CD4-positive, alpha-beta T cell (primary cell): ENCODE measurements around the gene RBMX2. TPM values are rescaled to one million over a fixed set of nuclear protein-coding genes. Genes with fewer than 3 reads are reported as not detected.

ENCODE experiments used
- ATAC-seq: fragments of 200-7000 bp; cut with Tn5 transposase; one replicate; pipeline ENCODE4 v1.10.0; 2022; ENCODE audit warnings: mild to moderate bottlenecking; ENCODE audit not compliant: poor library complexity
- CTCF ChIA-PET: fragments of 350-600 bp; sonication (Branson Sonifier 250); formaldehyde crosslinking; loops from one replicate; lab custom pipeline; 2021; ENCODE audit warnings: antibody characterized with exemption, inconsistent platforms; lab: Charles Lee
- POLR2A ChIA-PET: fragments of 350-600 bp; sonication (Branson Sonifier 250); formaldehyde crosslinking; loops from one replicate; lab custom pipeline; 2021; ENCODE audit warnings: antibody characterized with exemption, inconsistent platforms; lab: Charles Lee
- DNase-seq, 14 experiments: peaks; one replicate each; pipeline ENCODE4 v3.0.0-alpha.2; 2013 to 2020; ENCODE audit warnings: mixed read lengths in 2 of 14
- H3K27ac ChIP-seq, 2 donors: one replicate each; pipeline versions ENCODE4 v1.5.1 to v1.7.0; 2013; ENCODE audit warnings: low read length in 2 of 2, low read depth in 1 of 2, mild to moderate bottlenecking in 1 of 2
- H3K27me3 ChIP-seq, 2 experiments: 1 replicate in 1 of 2; 2 replicates in 1 of 2; pipeline versions ENCODE4 v1.6.1 to v1.7.0; 2013; ENCODE audit warnings: low read length in 2 of 2, control low read depth in 1 of 2, mild to moderate bottlenecking in 1 of 2, moderate library complexity in 1 of 2; ENCODE audit not compliant: insufficient read depth in 2 of 2, control insufficient read depth in 1 of 2
- H3K36me3 ChIP-seq: one replicate; pipeline ENCODE4 v1.6.1; 2013; ENCODE audit warnings: low read length, control low read depth; ENCODE audit not compliant: insufficient read depth
- H3K4me1 ChIP-seq: one replicate; pipeline ENCODE4 v1.6.1; 2013; ENCODE audit warnings: low read length, control low read depth; ENCODE audit not compliant: insufficient read depth
- H3K4me3 ChIP-seq: one replicate; pipeline ENCODE4 v1.5.1; 2013; ENCODE audit warnings: mild to moderate bottlenecking, low read length, moderate library complexity
- H3K9me3 ChIP-seq, 2 experiments: 1 replicate in 1 of 2; 2 replicates in 1 of 2; pipeline versions ENCODE4 v1.6.1 to v1.7.0; 2013; ENCODE audit warnings: low read length in 2 of 2, mild to moderate bottlenecking in 2 of 2, control low read depth in 1 of 2, moderate library complexity in 1 of 2; ENCODE audit not compliant: control insufficient read depth in 1 of 2, insufficient read depth in 1 of 2
- H3K27ac Mint-ChIP-seq: one replicate; pipeline ENCODE4 v1.8.0; 2020; ENCODE audit warnings: mixed read lengths
- H3K27me3 Mint-ChIP-seq: one replicate; pipeline ENCODE4 v1.8.0; 2021; ENCODE audit warnings: mixed read lengths
- H3K36me3 Mint-ChIP-seq: one replicate; pipeline ENCODE4 v1.8.0; 2021; ENCODE audit warnings: low read depth, mixed read lengths
- H3K4me1 Mint-ChIP-seq: one replicate; pipeline ENCODE4 v1.8.0; 2021; ENCODE audit warnings: low read depth, mixed read lengths
- H3K4me3 Mint-ChIP-seq: one replicate; pipeline ENCODE4 v1.8.0; 2020; ENCODE audit warnings: mild to moderate bottlenecking, mixed read lengths
- H3K9me3 Mint-ChIP-seq: one replicate; pipeline ENCODE4 v1.8.0; 2020; ENCODE audit warnings: mixed read lengths
- intact Hi-C, 2 experiments: fragments of 100-400 bp; cut with DNase I in 1 of 2; cut with micrococcal nuclease in 1 of 2; formaldehyde crosslinking; loops; one replicate each; pipeline versions ENCODE4 v1.15.1 to v1.9.0; 2023 to 2025; cut with DNase I, micrococcal nuclease
- total RNA-seq, 174 experiments: library from RNA in 2 of 174; stranded (reverse) in 2 of 174; gene quantifications; one replicate each; pipeline ENCODE4 v1.2.3 and lab custom pipeline; 2021 to 2026
- TF ChIP-seq, protein P1 (sequence below): fragments of 200-600 bp; IDR thresholded peaks from one replicate; pipeline ENCODE4 v1.8.0; 2022; ENCODE audit warnings: antibody characterized with exemption, mild to moderate bottlenecking

Gene RBMX2
- total RNA-seq, 2 experiments from 2014 or later: 20.5 to 21.5 TPM

DNA sequence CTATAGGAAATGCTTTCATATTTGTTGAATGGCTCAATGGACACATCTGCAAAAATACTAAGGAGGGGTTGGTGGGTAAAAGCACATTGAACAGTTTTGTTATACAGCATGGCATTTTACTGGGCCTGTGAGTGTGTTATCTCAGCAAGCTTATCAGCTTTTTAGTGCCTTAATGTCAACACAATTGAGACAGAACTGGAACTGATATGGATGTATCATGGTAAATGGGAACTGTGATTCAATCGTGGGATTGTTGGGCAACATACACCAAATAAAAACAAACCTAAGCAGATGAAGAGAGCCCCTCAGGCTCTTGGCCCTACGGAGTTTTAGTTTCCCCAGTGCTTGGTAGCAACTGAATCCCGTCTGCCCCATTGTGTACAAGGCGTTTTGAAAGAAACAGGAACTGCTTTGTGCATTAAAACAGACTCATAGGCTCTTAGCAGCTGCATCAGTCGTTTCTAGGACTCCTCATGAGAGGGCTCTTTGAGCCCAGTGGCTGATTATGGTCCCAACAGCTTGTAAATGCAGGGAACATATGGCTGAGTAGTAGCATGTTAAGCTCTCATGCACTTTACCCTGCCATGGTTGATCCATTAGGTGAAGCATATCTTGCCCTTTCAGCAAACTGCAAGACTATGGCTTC is 23.6 kb upstream of the RBMX2 start:
- DNase-seq (no peak), ATAC-seq (no peak)
- no peaks in the 10 kb centered on the region for H3K4me1 Mint-ChIP-seq
- H3K27ac Mint-ChIP-seq: no peak overlapping the region
- H3K27me3 ChIP-seq: no peaks in the 10 kb centered on the region
- H3K4me3 Mint-ChIP-seq: no peak overlapping the region
- TF ChIP-seq, protein P1, sequence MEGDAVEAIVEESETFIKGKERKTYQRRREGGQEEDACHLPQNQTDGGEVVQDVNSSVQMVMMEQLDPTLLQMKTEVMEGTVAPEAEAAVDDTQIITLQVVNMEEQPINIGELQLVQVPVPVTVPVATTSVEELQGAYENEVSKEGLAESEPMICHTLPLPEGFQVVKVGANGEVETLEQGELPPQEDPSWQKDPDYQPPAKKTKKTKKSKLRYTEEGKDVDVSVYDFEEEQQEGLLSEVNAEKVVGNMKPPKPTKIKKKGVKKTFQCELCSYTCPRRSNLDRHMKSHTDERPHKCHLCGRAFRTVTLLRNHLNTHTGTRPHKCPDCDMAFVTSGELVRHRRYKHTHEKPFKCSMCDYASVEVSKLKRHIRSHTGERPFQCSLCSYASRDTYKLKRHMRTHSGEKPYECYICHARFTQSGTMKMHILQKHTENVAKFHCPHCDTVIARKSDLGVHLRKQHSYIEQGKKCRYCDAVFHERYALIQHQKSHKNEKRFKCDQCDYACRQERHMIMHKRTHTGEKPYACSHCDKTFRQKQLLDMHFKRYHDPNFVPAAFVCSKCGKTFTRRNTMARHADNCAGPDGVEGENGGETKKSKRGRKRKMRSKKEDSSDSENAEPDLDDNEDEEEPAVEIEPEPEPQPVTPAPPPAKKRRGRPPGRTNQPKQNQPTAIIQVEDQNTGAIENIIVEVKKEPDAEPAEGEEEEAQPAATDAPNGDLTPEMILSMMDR: no peak
- intact Hi-C loops: no loop called here
- no peak overlapping the region for H3K4me3 ChIP-seq
- no peaks in the 10 kb centered on the region for H3K36me3 Mint-ChIP-seq
- no peak overlapping the region for H3K27ac ChIP-seq
- no peaks in the 10 kb centered on the region for H3K4me1 ChIP-seq
- ChIA-PET POLR2A (no interaction called here), CTCF (no interaction called here)
- no peaks in the 10 kb centered on the region for H3K9me3 Mint-ChIP-seq
- no peaks in the 10 kb centered on the region for H3K36me3 ChIP-seq
- no peaks in the 10 kb centered on the region for H3K9me3 ChIP-seq
- no peaks in the 10 kb centered on the region for H3K27me3 Mint-ChIP-seq

DNA sequence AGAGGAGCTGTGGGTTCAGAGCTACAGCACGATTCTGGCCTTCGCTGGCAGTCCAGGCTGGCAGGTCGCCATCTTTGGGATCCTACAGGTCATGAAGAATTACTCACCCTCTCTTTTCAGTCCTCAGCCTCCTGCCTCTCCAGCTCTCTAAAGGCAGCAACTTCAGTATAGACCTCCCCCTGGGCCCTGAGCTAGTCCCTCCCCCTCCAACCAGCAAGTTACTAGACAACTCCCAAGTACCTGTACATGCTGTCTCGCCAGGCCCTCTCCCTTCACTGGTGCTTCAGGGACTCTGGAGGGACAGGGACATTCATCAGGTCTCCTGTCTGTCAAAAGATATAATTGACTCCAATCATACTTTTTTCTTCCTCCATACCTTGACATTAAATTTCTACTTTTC is 16.3 kb upstream of the RBMX2 start, which contains the start of gene GPR119:
TSS of gene GPR119 (minus strand) at position 155 of the 400 bp plus-strand sequence. CDS start 227 bp downstream, outside the sequence.
- H3K9me3 Mint-ChIP-seq: no peaks in the 10 kb centered on the region
- no peaks in the 10 kb centered on the region for H3K36me3 Mint-ChIP-seq
- ATAC-seq: no peak
- H3K4me1 Mint-ChIP-seq: no peaks in the 10 kb centered on the region
- Histone ChIP-seq H3K4me3 (no peak within 1 kb of the TSS), H3K9me3 (no peaks in the 10 kb centered on the region), H3K27me3 (no peaks in the 10 kb centered on the region), H3K27ac (no peak within 1 kb of the TSS), H3K4me1 (no peaks in the 10 kb centered on the region), H3K36me3 (no peaks in the 10 kb centered on the region)
- no peak for DNase-seq
- CTCF ChIA-PET: no interaction called here
- POLR2A ChIA-PET: no interaction called here
- no peak within 1 kb of the TSS for H3K27ac Mint-ChIP-seq
- TF ChIP-seq, protein P1: no peak
- no peaks in the 10 kb centered on the region for H3K27me3 Mint-ChIP-seq
- intact Hi-C loops: no loop called here
- H3K4me3 Mint-ChIP-seq: no peak within 1 kb of the TSS

DNA sequence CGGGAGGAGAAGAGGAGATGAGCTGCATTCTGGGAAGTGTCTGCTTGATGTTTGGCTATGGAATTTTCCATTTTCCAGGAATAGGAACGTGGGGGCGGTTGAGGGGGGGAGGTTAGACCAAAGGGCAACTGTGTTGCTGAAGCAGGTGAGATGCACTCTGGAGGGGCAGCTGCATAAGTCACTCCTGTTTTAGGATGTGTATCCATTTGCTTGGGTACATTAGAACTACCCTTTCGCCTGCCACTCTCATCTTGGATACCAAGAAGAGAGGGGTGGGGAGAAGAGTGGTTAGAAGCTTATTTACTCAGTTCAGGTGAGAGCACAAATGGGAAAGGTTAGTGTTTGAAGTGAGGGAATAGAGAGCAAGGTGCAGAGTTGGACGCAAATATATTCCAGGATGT is 15.4 kb upstream of the RBMX2 start:
- H3K36me3 ChIP-seq: no peaks in the 10 kb centered on the region
- CTCF ChIA-PET: no interaction called here

More for the DNA sequence above, 15.4 kb upstream of the RBMX2 start:
- no peak for ATAC-seq
- no peak for DNase-seq
- POLR2A ChIA-PET: no interaction called here
- Histone ChIP-seq H3K4me1 (no peaks in the 10 kb centered on the region), H3K4me3 (no peak overlapping the region), H3K27me3 (no peaks in the 10 kb centered on the region), H3K9me3 (no peaks in the 10 kb centered on the region), H3K27ac (no peak overlapping the region)
- H3K27me3 Mint-ChIP-seq: no peaks in the 10 kb centered on the region
- intact Hi-C loops: no loop called here
- H3K9me3 Mint-ChIP-seq: no peaks in the 10 kb centered on the region
- H3K36me3 Mint-ChIP-seq: no peaks in the 10 kb centered on the region
- no peak overlapping the region for H3K4me3 Mint-ChIP-seq
- H3K4me1 Mint-ChIP-seq: no peaks in the 10 kb centered on the region
- no peak overlapping the region for H3K27ac Mint-ChIP-seq
- TF ChIP-seq, protein P1: no peak
